OCI-LY1 (cell line): ENCODE data around the gene KRT77.

Experiments
- H2AFZ ChIP-seq: fragments of 200-600 bp; sonication (generic), shearing (Covaris generic); 2 replicates; pipeline ENCODE4 v1.6.0; 2014; ENCODE audit warnings: antibody characterized with exemption, mild to moderate bottlenecking, low read length
- H3F3A ChIP-seq: fragments of 200-600 bp; sonication (generic), shearing (Covaris generic); 2 replicates; pipeline ENCODE4 v1.6.0; 2014; ENCODE audit warnings: mild to moderate bottlenecking, antibody characterized with exemption, low read length, moderate library complexity; ENCODE audit not compliant: insufficient read depth
- H3K27ac ChIP-seq: fragments of 200-600 bp; sonication (generic); 2 replicates; pipeline ENCODE4 v1.5.1; 2014; ENCODE audit warnings: low read length, mixed run types, mild to moderate bottlenecking, low read depth; ENCODE audit not compliant: poor library complexity, severe bottlenecking
- H3K27me3 ChIP-seq: fragments of 200-600 bp; sonication (generic); 2 replicates; pipeline ENCODE4 v1.6.0; 2014; ENCODE audit warnings: antibody characterized with exemption, mild to moderate bottlenecking, low read length, moderate library complexity; ENCODE audit not compliant: insufficient read depth
- H3K36me3 ChIP-seq: fragments of 200-600 bp; sonication (generic); 2 replicates; pipeline ENCODE4 v1.6.1; 2014; ENCODE audit warnings: mild to moderate bottlenecking, antibody characterized with exemption, low read length, moderate library complexity, mixed read lengths; ENCODE audit not compliant: insufficient read depth
- H3K4me1 ChIP-seq: fragments of 200-600 bp; sonication (generic); 2 replicates; pipeline ENCODE4 v1.5.1; 2014; ENCODE audit warnings: mild to moderate bottlenecking, low read length, moderate library complexity; ENCODE audit not compliant: insufficient read depth, severe bottlenecking
- H3K4me2 ChIP-seq: fragments of 200-600 bp; sonication (generic), shearing (Covaris generic); 2 replicates; pipeline ENCODE4 v1.6.1; 2014; ENCODE audit warnings: low read length
- H3K4me3 ChIP-seq: fragments of 200-600 bp; sonication (generic); 2 replicates; pipeline ENCODE4 v1.5.1; 2014; ENCODE audit warnings: low read length, low read depth, mild to moderate bottlenecking, mixed read lengths; ENCODE audit not compliant: poor library complexity, severe bottlenecking
- H3K79me2 ChIP-seq: fragments of 200-600 bp; shearing (Covaris generic); 2 replicates; pipeline ENCODE4 v1.6.1; 2016; ENCODE audit warnings: mixed run types, low read length, mixed read lengths; ENCODE audit not compliant: insufficient read depth
- H3K9ac ChIP-seq: fragments of 200-600 bp; sonication (generic), shearing (Covaris generic); 2 replicates; pipeline ENCODE4 v1.6.1; 2014; ENCODE audit warnings: mild to moderate bottlenecking, low read length, mixed read lengths
- H3K9me2 ChIP-seq: fragments of 200-600 bp; sonication (generic), shearing (Covaris generic); 2 replicates; pipeline ENCODE4 v1.6.1; 2014; ENCODE audit warnings: low read depth, mild to moderate bottlenecking, low read length, mixed read lengths
- H3K9me3 ChIP-seq: fragments of 200-600 bp; shearing (Covaris generic); 2 replicates; pipeline ENCODE4 v1.6.1; 2014; ENCODE audit warnings: low read length, mixed read lengths
- H4K20me1 ChIP-seq: fragments of 200-600 bp; sonication (generic), shearing (Covaris generic); 2 replicates; pipeline ENCODE4 v1.6.0; 2016; ENCODE audit warnings: mild to moderate bottlenecking, low read length; ENCODE audit not compliant: insufficient read depth
- EZH2 ChIP-seq: fragments of 200-600 bp; sonication (generic), shearing (Covaris generic); IDR thresholded peaks from 2 replicates; pipeline ENCODE4 v1.8.0; 2017; ENCODE audit warnings: borderline replicate concordance, mixed run types, mild to moderate bottlenecking, antibody characterized with exemption, low read length, moderate library complexity, mixed read lengths
- TF ChIP-seq, protein P1 (sequence below): fragments of 200-600 bp; sonication (generic), shearing (Covaris generic); IDR thresholded peaks from 2 replicates; pipeline ENCODE4 v1.5.1; 2017; ENCODE audit warnings: mild to moderate bottlenecking, antibody characterized with exemption, low read length, moderate library complexity, mixed read lengths

The KRT77 gene

DNA sequence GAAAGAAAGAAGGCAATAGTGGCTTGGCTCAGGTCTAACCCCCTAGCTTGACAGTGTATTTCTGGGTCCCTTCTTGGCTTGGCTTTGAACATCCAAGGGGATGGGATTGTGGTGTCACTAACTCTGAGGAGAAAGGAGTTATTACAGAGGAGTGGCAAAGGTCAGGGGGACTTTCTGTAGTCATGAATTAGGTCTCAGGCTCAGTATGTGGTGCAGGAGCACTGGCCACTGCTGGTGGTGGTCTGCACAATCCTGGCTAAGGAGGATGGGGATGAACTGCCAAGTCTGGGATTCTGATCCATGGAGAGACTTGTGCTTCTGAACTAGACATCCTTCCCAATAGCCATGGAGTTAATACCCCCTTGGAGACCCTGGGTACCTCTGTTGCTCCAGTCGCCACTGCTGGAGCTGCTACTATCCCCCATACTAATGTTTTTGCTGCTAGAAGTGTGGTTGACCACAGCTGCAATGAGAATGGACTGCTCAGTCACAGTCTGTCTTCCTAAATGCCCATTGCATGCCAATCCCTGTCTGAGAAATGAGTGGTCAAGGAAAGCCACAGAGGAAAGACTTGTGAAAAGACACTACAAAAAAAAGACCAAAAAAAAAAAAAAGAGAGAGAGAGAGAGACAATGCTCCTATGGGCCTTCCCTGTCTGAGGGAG lies 41.3 kb upstream of the KRT77 start:
- no peak overlapping the region for H3K9ac ChIP-seq
- no peaks in the 10 kb centered on the region for H3K9me3 ChIP-seq
- H3K27ac ChIP-seq = no peak overlapping the region
- no peaks in the 10 kb centered on the region for H3K36me3 ChIP-seq
- no peaks in the 10 kb centered on the region for H4K20me1 ChIP-seq
- H3K27me3 ChIP-seq = no peaks in the 10 kb centered on the region
- TF ChIP-seq, protein P1, sequence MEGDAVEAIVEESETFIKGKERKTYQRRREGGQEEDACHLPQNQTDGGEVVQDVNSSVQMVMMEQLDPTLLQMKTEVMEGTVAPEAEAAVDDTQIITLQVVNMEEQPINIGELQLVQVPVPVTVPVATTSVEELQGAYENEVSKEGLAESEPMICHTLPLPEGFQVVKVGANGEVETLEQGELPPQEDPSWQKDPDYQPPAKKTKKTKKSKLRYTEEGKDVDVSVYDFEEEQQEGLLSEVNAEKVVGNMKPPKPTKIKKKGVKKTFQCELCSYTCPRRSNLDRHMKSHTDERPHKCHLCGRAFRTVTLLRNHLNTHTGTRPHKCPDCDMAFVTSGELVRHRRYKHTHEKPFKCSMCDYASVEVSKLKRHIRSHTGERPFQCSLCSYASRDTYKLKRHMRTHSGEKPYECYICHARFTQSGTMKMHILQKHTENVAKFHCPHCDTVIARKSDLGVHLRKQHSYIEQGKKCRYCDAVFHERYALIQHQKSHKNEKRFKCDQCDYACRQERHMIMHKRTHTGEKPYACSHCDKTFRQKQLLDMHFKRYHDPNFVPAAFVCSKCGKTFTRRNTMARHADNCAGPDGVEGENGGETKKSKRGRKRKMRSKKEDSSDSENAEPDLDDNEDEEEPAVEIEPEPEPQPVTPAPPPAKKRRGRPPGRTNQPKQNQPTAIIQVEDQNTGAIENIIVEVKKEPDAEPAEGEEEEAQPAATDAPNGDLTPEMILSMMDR = no peak
- no peak for TF ChIP-seq EZH2
- no peaks in the 10 kb centered on the region for H3F3A ChIP-seq
- no peak overlapping the region for H3K4me2 ChIP-seq
- no peaks in the 10 kb centered on the region for H3K4me1 ChIP-seq
- H3K4me3 ChIP-seq = no peak overlapping the region
- H3K9me2 ChIP-seq = no peaks in the 10 kb centered on the region
- H2AFZ ChIP-seq = no peak overlapping the region
- no peaks in the 10 kb centered on the region for H3K79me2 ChIP-seq

DNA sequence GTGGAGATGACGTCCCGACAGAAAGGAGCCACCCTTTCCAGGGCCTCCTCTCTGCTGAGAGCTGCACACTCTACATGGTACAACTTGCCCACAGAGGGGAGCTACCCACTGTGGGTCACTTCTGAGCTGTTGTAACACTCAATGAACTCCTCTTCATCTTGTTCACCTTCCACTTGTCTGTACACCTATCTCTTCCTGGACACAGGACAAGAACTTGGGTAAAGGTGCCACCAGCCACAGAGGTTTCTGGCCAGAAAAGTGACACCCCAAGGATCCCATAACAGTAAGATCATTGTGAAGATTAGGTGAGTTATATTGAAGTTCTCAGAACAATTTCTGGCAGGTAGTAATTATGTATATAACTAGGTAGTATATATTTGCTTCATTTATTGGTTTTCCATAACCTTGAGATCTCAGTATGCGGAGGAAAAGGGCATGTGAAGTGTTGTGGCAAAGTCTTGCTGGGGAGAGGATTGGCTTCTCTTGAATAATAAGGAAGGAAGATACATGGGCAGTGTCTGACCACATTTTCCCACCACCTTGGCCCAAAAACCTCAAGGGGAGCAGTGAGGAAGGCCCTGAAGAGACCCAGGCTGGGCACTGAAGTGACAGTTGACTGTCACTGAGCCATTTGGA lies 39.6 kb upstream of the KRT77 start:
- H3K9ac ChIP-seq = no peak overlapping the region
- no peaks in the 10 kb centered on the region for H3K27me3 ChIP-seq
- TF ChIP-seq, protein P1 = no peak
- no peak for TF ChIP-seq EZH2
- no peaks in the 10 kb centered on the region for H3K4me1 ChIP-seq
- H3K4me3 ChIP-seq = no peak overlapping the region
- H3K9me3 ChIP-seq = no peaks in the 10 kb centered on the region
- no peaks in the 10 kb centered on the region for H3K79me2 ChIP-seq
- no peak overlapping the region for H3K4me2 ChIP-seq
- H3K9me2 ChIP-seq = no peaks in the 10 kb centered on the region
- no peaks in the 10 kb centered on the region for H4K20me1 ChIP-seq
- no peak overlapping the region for H3K27ac ChIP-seq
- no peaks in the 10 kb centered on the region for H3K36me3 ChIP-seq
- H3F3A ChIP-seq = no peaks in the 10 kb centered on the region
- no peak overlapping the region for H2AFZ ChIP-seq

DNA sequence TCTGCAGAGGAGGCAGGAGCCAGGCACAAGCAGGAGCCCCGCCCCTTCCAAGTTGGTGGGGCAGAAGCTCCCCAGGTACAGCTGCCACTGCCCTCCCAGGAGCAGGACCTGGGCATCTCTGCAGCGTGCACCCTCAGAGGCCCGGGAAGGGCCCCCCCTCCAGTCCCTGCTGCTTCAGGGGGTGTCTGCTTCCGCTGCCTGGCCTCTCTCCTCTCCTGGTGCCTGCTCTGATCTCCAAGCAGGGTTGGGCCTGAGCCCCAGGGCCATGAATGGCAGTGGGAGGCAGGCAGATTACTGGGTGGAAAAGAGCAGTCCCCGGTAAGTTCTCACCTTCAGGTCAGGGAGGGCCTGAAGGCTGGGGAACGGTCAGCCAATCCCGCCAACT lies 38.9 kb upstream of the KRT77 start:
- TF ChIP-seq, protein P1 = no peak
- no peak for TF ChIP-seq EZH2

More for the DNA sequence above, 38.9 kb upstream of the KRT77 start:
- no peaks in the 10 kb centered on the region for H3K9me2 ChIP-seq
- no peaks in the 10 kb centered on the region for H3K36me3 ChIP-seq
- H3K9ac ChIP-seq = no peak overlapping the region
- H3K4me1 ChIP-seq = no peaks in the 10 kb centered on the region
- H3F3A ChIP-seq = no peaks in the 10 kb centered on the region
- H3K27me3 ChIP-seq = no peaks in the 10 kb centered on the region
- H2AFZ ChIP-seq = no peak overlapping the region
- no peaks in the 10 kb centered on the region for H4K20me1 ChIP-seq
- H3K27ac ChIP-seq = no peak overlapping the region
- H3K9me3 ChIP-seq = no peaks in the 10 kb centered on the region
- no peaks in the 10 kb centered on the region for H3K79me2 ChIP-seq
- H3K4me2 ChIP-seq = no peak overlapping the region
- no peak overlapping the region for H3K4me3 ChIP-seq
